K562 (cell line): ENCODE results near the gene COL4A1. TPM values are rescaled to one million over a fixed set of nuclear protein-coding genes. Genes with fewer than 3 reads are reported as not detected.
A peak's percentile ranks its signal among the peaks of the same experiment; 100 is the strongest.
"Not testable (repeated sequence)": the region's sequence is repeated elsewhere in the genome, so short reads cannot be mapped to it uniquely, and the experiment has no call there.

Experiments
- ATAC-seq: fragments of 200-7000 bp; cut with Tn5 transposase; 3 replicates; pipeline ENCODE4 v1.9.1; 2020; ENCODE audit warnings: moderate library complexity
- BruUV-seq: library from RNA; stranded (reverse); fragments of 400-500 nt; replicated peaks from 2 replicates; lab custom pipeline; 2021; lab: Mats Ljungman, UMichigan
- CTCF ChIA-PET: fragments of 300-600 bp; formaldehyde crosslinking; extraction: SDS; loops from one replicate; lab custom pipeline; 2021; ENCODE audit warnings: low intra/inter-chr PET ratio; lab: Yijun Ruan, JAX
- POLR2A ChIA-PET: fragments of 300-600, 350-650 bp; sonication (Branson Sonifier 250); formaldehyde crosslinking; extraction: SDS; loops from one replicate; lab custom pipeline; 2021; ENCODE audit warnings: antibody characterized with exemption, inconsistent platforms; lab: Yijun Ruan, JAX
- DNase-seq, 4 experiments: peaks; one replicate each; pipeline versions ENCODE4 v3.0.0 to v3.0.0-alpha.2; 2011 to 2018; ENCODE audit warnings: low spot score in 3 of 4, mixed read lengths in 3 of 4; ENCODE audit errors: extremely low read depth in 1 of 4
- FAIRE-seq: peaks from 2 replicates; lab custom pipeline; 2011; peaks lifted over from hg19 to GRCh38; lab: Jason Lieb, UNC
- H2AFZ ChIP-seq: 2 replicates; pipeline ENCODE4 v1.6.0; 2011; ENCODE audit warnings: low read depth, low read length, control low read depth, inconsistent platforms
- H3K27ac ChIP-seq: fragments of 200-600 bp; 3 replicates; pipeline ENCODE4 v1.8.0; 2011; ENCODE audit warnings: low read depth, mild to moderate bottlenecking, control low read depth, inconsistent platforms, low read length, moderate library complexity, mixed read lengths; ENCODE audit errors: extremely low read depth
- H3K27me3 ChIP-seq, 2 experiments: fragments of 300-600 bp in 1 of 2; 2 replicates in 1 of 2; 3 replicates in 1 of 2; pipeline versions ENCODE4 v1.6.0 to v1.8.0; 2011; ENCODE audit warnings: inconsistent platforms in 2 of 2, low read length in 2 of 2, mild to moderate bottlenecking in 1 of 2, mixed read lengths in 1 of 2, moderate library complexity in 1 of 2; ENCODE audit not compliant: control insufficient read depth in 2 of 2, insufficient read depth in 2 of 2
- H3K36me3 ChIP-seq: fragments of 300-600 bp; 3 replicates; pipeline ENCODE4 v1.8.0; 2011; ENCODE audit warnings: mild to moderate bottlenecking, low read length, inconsistent platforms; ENCODE audit not compliant: control insufficient read depth, insufficient read depth
- H3K4me1 ChIP-seq, 2 experiments: fragments of 200-600 bp in 1 of 2; replicated peaks in 1 of 2; 2 replicates in 1 of 2; 3 replicates in 1 of 2; pipeline versions ENCODE4 v1.5.1 to v1.8.0; 2011; ENCODE audit warnings: inconsistent platforms in 2 of 2, low read length in 2 of 2, mild to moderate bottlenecking in 1 of 2, mixed read lengths in 1 of 2, moderate library complexity in 1 of 2; ENCODE audit not compliant: control insufficient read depth in 2 of 2, insufficient read depth in 2 of 2
- H3K4me2 ChIP-seq: 2 replicates; pipeline ENCODE4 v1.6.1; 2011; ENCODE audit warnings: low read length, control low read depth, inconsistent platforms, mixed read lengths; ENCODE audit not compliant: insufficient read depth
- H3K4me3 ChIP-seq: fragments of 200-600 bp; sonication (generic), shearing (Covaris generic); 2 replicates; pipeline ENCODE4 v1.5.1; 2016; ENCODE audit warnings: control low read depth, inconsistent platforms
- H3K79me2 ChIP-seq: fragments of 200-600 bp; 3 replicates; pipeline ENCODE4 v1.8.0; 2011; ENCODE audit warnings: low read length, inconsistent platforms; ENCODE audit not compliant: control insufficient read depth, insufficient read depth
- H3K9ac ChIP-seq, 2 experiments: 2 replicates each; pipeline versions ENCODE4 v1.6.0 to v1.6.1; 2011; ENCODE audit warnings: low read depth in 2 of 2, low read length in 2 of 2, control low read depth in 1 of 2, inconsistent platforms in 1 of 2, mild to moderate bottlenecking in 1 of 2, mixed read lengths in 1 of 2; ENCODE audit not compliant: insufficient read depth in 1 of 2
- H3K9me1 ChIP-seq: one replicate; pipeline ENCODE4 v1.6.0; 2011; ENCODE audit warnings: inconsistent platforms, mild to moderate bottlenecking, low read length, moderate library complexity; ENCODE audit not compliant: control insufficient read depth, insufficient read depth
- H3K9me3 ChIP-seq: replicated peaks from 2 replicates; pipeline ENCODE4 v1.5.1; 2011; ENCODE audit warnings: low read depth, low read length, inconsistent platforms; ENCODE audit not compliant: control insufficient read depth, insufficient read depth
- H4K20me1 ChIP-seq: replicated peaks from 2 replicates; pipeline ENCODE4 v1.6.1; 2011; ENCODE audit warnings: low read length, inconsistent platforms, mixed read lengths; ENCODE audit not compliant: control insufficient read depth, insufficient read depth
- CTCF ChIP-seq, 3 experiments: IDR thresholded peaks in 2 of 3; conservative IDR thresholded peaks in 1 of 3; 2 replicates each; pipeline ENCODE4 v1.5.1; 2011 to 2012; ENCODE audit warnings: low read length in 3 of 3, mild to moderate bottlenecking in 3 of 3, control low read depth in 2 of 3, improper control_type of control experiment in 1 of 3, inconsistent platforms in 1 of 3, low read depth in 1 of 3, mixed read lengths in 1 of 3, moderate library complexity in 1 of 3; ENCODE audit not compliant: insufficient read depth in 2 of 3
- GATA2 ChIP-seq: sonication (generic); formaldehyde crosslinking; IDR thresholded peaks from 2 replicates; pipeline ENCODE4 v1.4.0; 2020; ENCODE audit warnings: mild to moderate bottlenecking, missing genetic modification reagents
- TFAP4 ChIP-seq: sonication (generic); formaldehyde crosslinking; IDR thresholded peaks from 2 replicates; pipeline ENCODE4 v1.8.0; 2022; ENCODE audit warnings: missing genetic modification reagents, mild to moderate bottlenecking, moderate library complexity, borderline replicate concordance
- ZNF23 ChIP-seq: fragments of 250-450 bp; sonication (Bioruptor Pico); IDR thresholded peaks from 2 replicates; pipeline ENCODE4 v1.4.0; 2020; ENCODE audit warnings: mild to moderate bottlenecking
- ZNF431 ChIP-seq: sonication (generic); formaldehyde crosslinking; IDR thresholded peaks from 2 replicates; pipeline ENCODE4 v1.8.0; 2022; ENCODE audit warnings: mild to moderate bottlenecking, missing genetic modification reagents
- WGBS: fragments of 100-300 bp; shearing (Covaris generic); methylation state at CpG from one replicate; pipeline ENCODE4 v1.1.6; 2016; ENCODE audit warnings: low coverage, mixed read lengths; ENCODE audit not compliant: insufficient coverage; ENCODE audit errors: missing lambda C conversion rate; 5-methylcytosine and 5-hydroxymethylcytosine counted together
- in situ Hi-C: fragments of 300-500 bp; cut with MboI; formaldehyde crosslinking; loops from 4 replicates; pipeline ENCODE4 v1.15.0; 2018; ENCODE audit warnings: inconsistent platforms, mixed read lengths
- intact Hi-C: fragments of 100-400 bp; cut with micrococcal nuclease; formaldehyde crosslinking; loops from 2 replicates; pipeline ENCODE4 v1.14.2; 2022
- polyA plus RNA-seq, 8 experiments: library from polyadenylated mRNA; depleted of rRNA in 4 of 8; stranded (reverse) in 5 of 8; unstranded in 3 of 8; fragments of >200 nt; fragmentation: Nextera tagmentation in 2 of 8; fragmentation: Illumina TruSeq in 1 of 8; extraction: Ambion mirVana in 2 of 8; extraction: Trizol in 1 of 8; gene quantifications; 2 replicates each; pipeline versions ENCODE4 v1.2.1 to v1.2.3, GENCODE V29; 2011 to 2014; ENCODE audit warnings: inconsistent platforms in 1 of 8, missing spikeins in 1 of 8
- total RNA-seq, 7 experiments: library from RNA; depleted of rRNA in 6 of 7; stranded (reverse); fragments of >200 nt in 6 of 7; fragmentation: Illumina TruSeq in 2 of 7; extraction: Trizol in 2 of 7; gene quantifications; 2 replicates each; pipeline versions ENCODE4 v1.2.1 to v1.2.3, GENCODE V29; 2011 to 2021; ENCODE audit warnings: low replicate concordance in 1 of 7

COL4A1 gene
- total and polyA plus RNA-seq, 9 of the 15 experiments (the other 6 are each of a cell fraction or from before 2014, with no cell fraction given) = 0.35 TPM; not detected in 8

GRCh38 chr13:110112379-110112778 is 194.6 kb downstream of the COL4A1 start:
- not testable (repeated sequence) for H3K79me2 ChIP-seq, H3K9me1 ChIP-seq, H3K27ac ChIP-seq, BruUV-seq, H3K4me3 ChIP-seq, H2AFZ ChIP-seq, H3K4me2 ChIP-seq, H3K4me1 ChIP-seq, H3K36me3 ChIP-seq, FAIRE-seq, H4K20me1 ChIP-seq
- in situ Hi-C loops = loop anchor here (25.0 kb wide), 1 partner anchor 1150 kb away; no protein-coding TSS in a partner anchor
- 0 out of 3 replicates have a peak, but pooled peaks have one; percentile 50 for ATAC-seq
- WGBS = 4% methylated on average over 3 of the region's 6 CpGs
- peak; percentile 20 to 45 (median 38) for DNase-seq
- peak in 2 of 3 experiments; percentile 19 to 21; a peak in 3 of 6 replicates for TF ChIP-seq CTCF (IDR thresholded peaks at IDR 0.05 in 2 of 3, conservative IDR thresholded peaks at IDR 0.05 in 1 of 3; ENCODE audit: insufficient read depth in 2 of 3, low read depth in 1 of 3, low read length in 3 of 3)
- TF ChIP-seq, all 486 proteins: peak for 1; not testable (repeated sequence) for 485
- intact Hi-C loops = loop anchor here (10.0 kb wide), 1 partner anchor 968 kb away; no protein-coding TSS in a partner anchor
- CTCF ChIA-PET = interaction anchor here (0.6 kb wide), 1 partner anchor 541 kb away, joined by 3 read pairs; no protein-coding TSS in a partner anchor
- H3K27me3 ChIP-seq, H3K9ac ChIP-seq, H3K9me3 ChIP-seq, POLR2A ChIA-PET: not testable (repeated sequence)

GRCh38 chr13:110110783-110111182 is 196.2 kb downstream of the COL4A1 start:
- CTCF ChIA-PET = no interaction called here
- in situ Hi-C loops (loop anchor here (25.0 kb wide), 1 partner anchor 1148 kb away; no protein-coding TSS in a partner anchor), intact Hi-C loops (loop anchor here (10.0 kb wide), 1 partner anchor 966 kb away; no protein-coding TSS in a partner anchor)
- FAIRE-seq (no peak), ATAC-seq (no peak), DNase-seq (no peak)
- no peak overlapping the region for H3K4me3 ChIP-seq
- TF ChIP-seq ZNF431 (CRISPR knock-in tag) (no peak), ZNF23 (CRISPR knock-in tag) (no peak), GATA2 (CRISPR knock-in tag) (no peak), TFAP4 (no peak)
- POLR2A ChIA-PET = no interaction called here
- H3K79me2 ChIP-seq = no peaks in the 10 kb centered on the region
- H3K9me3 ChIP-seq = no peaks in the 10 kb centered on the region
- WGBS = 5% methylated on average over 4 of the region's 19 CpGs
- H3K4me1 ChIP-seq = peaks cover 0 to 3% of the 10 kb centered on the region in 2 experiments; a peak in 1 of 5 replicates
- no peak overlapping the region for H3K9ac ChIP-seq
- no TSS peak for BruUV-seq
- no peaks in the 10 kb centered on the region for H4K20me1 ChIP-seq
- no peak overlapping the region for H2AFZ ChIP-seq
- H3K36me3 ChIP-seq = no peaks in the 10 kb centered on the region
- no peak overlapping the region for H3K27ac ChIP-seq
- no peaks in the 10 kb centered on the region for H3K9me1 ChIP-seq
- no peak overlapping the region for H3K4me2 ChIP-seq
- H3K27me3 ChIP-seq = no peaks in the 10 kb centered on the region; a peak in 1 of 5 replicates
